HEK293T (cell line): ENCODE results near the gene TRAPPC11.

Experiments used
- ARNT ChIP-seq: fragments of 450-650 bp; IDR thresholded peaks from 2 replicates; pipeline ENCODE4 v1.6.1; 2017; ENCODE audit warnings: mild to moderate bottlenecking
- BHLHE40 ChIP-seq: fragments of 450-650 bp; IDR thresholded peaks from 2 replicates; pipeline ENCODE4 v1.6.1; 2016; ENCODE audit warnings: mild to moderate bottlenecking, moderate library complexity, borderline replicate concordance
- ELF4 ChIP-seq: fragments of 450-650 bp; IDR thresholded peaks from 2 replicates; pipeline ENCODE4 v1.6.1; 2017; ENCODE audit warnings: antibody characterized with exemption
- FOXA1 ChIP-seq: fragments of 450-650 bp; IDR thresholded peaks from 2 replicates; pipeline ENCODE4 v1.6.1; 2016; ENCODE audit warnings: mild to moderate bottlenecking
- FOXK2 ChIP-seq: fragments of 450-650 bp; IDR thresholded peaks from 2 replicates; pipeline ENCODE4 v1.6.1; 2016; ENCODE audit warnings: mild to moderate bottlenecking
- FOXM1 ChIP-seq: fragments of 450-650 bp; IDR thresholded peaks from 2 replicates; pipeline ENCODE4 v1.6.1; 2017; ENCODE audit warnings: mild to moderate bottlenecking, borderline replicate concordance
- HDGF ChIP-seq: fragments of 450-650 bp; IDR thresholded peaks from 2 replicates; pipeline ENCODE4 v1.6.1; 2017; ENCODE audit warnings: antibody characterized with exemption, borderline replicate concordance
- L3MBTL2 ChIP-seq: fragments of 450-650 bp; conservative IDR thresholded peaks from 2 replicates; pipeline ENCODE4 v1.6.1; 2016; ENCODE audit warnings: mild to moderate bottlenecking
- SP1 ChIP-seq: fragments of 450-650 bp; IDR thresholded peaks from 2 replicates; pipeline ENCODE4 v1.6.1; 2017
- SUZ12 ChIP-seq: fragments of 450-650 bp; IDR thresholded peaks from 2 replicates; pipeline ENCODE4 v1.6.1; 2016; ENCODE audit warnings: mild to moderate bottlenecking
- ZNF384 ChIP-seq: fragments of 450-650 bp; IDR thresholded peaks from 2 replicates; pipeline ENCODE4 v1.6.1; 2016

- TF ChIP-seq BHLHE40, result no peak
- no peak for TF ChIP-seq FOXA1
- TF ChIP-seq ELF4, result no peak
- TF ChIP-seq SUZ12, result no peak
- TF ChIP-seq FOXM1, result no peak
- TF ChIP-seq SP1, result no peak
- TF ChIP-seq L3MBTL2, result no peak
- TF ChIP-seq ZNF384, result no peak
- TF ChIP-seq HDGF, result no peak
- no peak for TF ChIP-seq FOXK2
- no peak for TF ChIP-seq ARNT
Observed at GRCh38 chr4:183723561-183724228, 64.6 kb downstream of the TRAPPC11 start.
